Lung (tissue), 12 donors: Measurements from ENCODE around the gene TUBGCP5. TPM values are rescaled to one million over a fixed set of nuclear protein-coding genes. Genes with fewer than 3 reads are reported as not detected.

Experiments
- ATAC-seq: fragments of 200-7000 bp; cut with Tn5 transposase; one replicate; pipeline ENCODE4 v1.9.1; 2020; ENCODE audit warnings: moderate number of reproducible peaks; ENCODE audit not compliant: insufficient read depth, low FRiP score
- DNase-seq, 3 donors: peaks; one replicate each; pipeline ENCODE4 v3.0.0-alpha.2; 2013 to 2017
- H3K27ac ChIP-seq, 2 donors: one replicate each; pipeline ENCODE4 v1.5.1; 2013; ENCODE audit warnings: mild to moderate bottlenecking in 2 of 2, moderate library complexity in 2 of 2, control low read depth in 1 of 2, inconsistent platforms in 1 of 2, low read depth in 1 of 2, low read length in 1 of 2
- H3K27me3 ChIP-seq, 3 donors: one replicate each; pipeline ENCODE4 v1.5.1; 2013; ENCODE audit warnings: low read length in 2 of 3; ENCODE audit not compliant: control insufficient read depth in 3 of 3, insufficient read depth in 3 of 3
- H3K36me3 ChIP-seq, 4 donors: one replicate each; pipeline ENCODE4 v1.5.1; 2013; ENCODE audit warnings: low read length in 4 of 4, mild to moderate bottlenecking in 1 of 4, moderate library complexity in 1 of 4; ENCODE audit not compliant: control insufficient read depth in 4 of 4, insufficient read depth in 4 of 4
- H3K4me1 ChIP-seq, 5 donors: one replicate each; pipeline ENCODE4 v1.5.1; 2013; ENCODE audit warnings: low read length in 5 of 5, mild to moderate bottlenecking in 2 of 5, moderate library complexity in 1 of 5; ENCODE audit not compliant: control insufficient read depth in 5 of 5, insufficient read depth in 5 of 5
- H3K4me3 ChIP-seq: one replicate; pipeline ENCODE4 v1.5.1; 2013; ENCODE audit warnings: mild to moderate bottlenecking, control low read depth, moderate library complexity
- H3K9ac ChIP-seq, 2 donors: one replicate each; pipeline ENCODE4 v1.5.1; 2013; ENCODE audit warnings: low read length in 2 of 2, control low read depth in 1 of 2; ENCODE audit not compliant: insufficient read depth in 1 of 2
- H3K9me3 ChIP-seq, 4 donors: one replicate each; pipeline ENCODE4 v1.5.1; 2013; ENCODE audit warnings: low read length in 3 of 4, mild to moderate bottlenecking in 1 of 4, moderate library complexity in 1 of 4; ENCODE audit not compliant: control insufficient read depth in 4 of 4, insufficient read depth in 3 of 4
- CTCF ChIP-seq: IDR thresholded peaks from 2 replicates; pipeline ENCODE4 v1.5.1; 2012; ENCODE audit warnings: mild to moderate bottlenecking; ENCODE audit errors: control extremely low read depth, extremely low read depth
- WGBS, 2 donors: extraction: QIAGEN DNeasy Blood & Tissue Kit; methylation state at CpG; one replicate each; pipeline ENCODE4 v1.1.7; 2013; 5-methylcytosine and 5-hydroxymethylcytosine counted together
- polyA plus RNA-seq, 2 donors: library from polyadenylated mRNA; stranded (reverse); fragments of 200-250 nt; gene quantifications; one replicate each; pipeline ENCODE4 v1.2.1, GENCODE V29; 2013
- total RNA-seq, 2 donors: library from RNA; depleted of rRNA in 1 of 2; stranded (reverse); fragments of >200 nt in 1 of 2; gene quantifications; one replicate each; pipeline ENCODE4 v1.2.1, GENCODE V29; 2014 to 2021
- donor health status: control.
- donor health status: control.
- donor health status: Bipolar disorder and iron deficiency.
- donor health status: healthy.
- donor health status: DM: yes; HTN: yes; CAD: no.

TUBGCP5 gene
- total and polyA plus RNA-seq, 4 donors = 6.2 to 34.7 (median 11.8) TPM

- DNase-seq (no peak), ATAC-seq (peak; percentile 13)
- Histone ChIP-seq H3K27me3 (no peaks in the 10 kb centered on the region), H3K27ac (peak overlapping the region in 1 of 2 donors; percentile 76), H3K9me3 (no peaks in the 10 kb centered on the region), H3K36me3 (peaks cover 0 to 10% (median 5%) of the 10 kb centered on the region in 4 donors), H3K9ac (peak overlapping the region; percentile 92 to 94), H3K4me3 (peak overlapping the region; percentile 99), H3K4me1 (peaks cover 0 to 13% (median 0%) of the 10 kb centered on the region in 5 donors)
- no peak for TF ChIP-seq CTCF
- 43 to 51% methylated on average over 10 of the region's 10 CpGs for WGBS, 2 donors
Measured at GRCh38 chr15:23039917-23040281, 530 bp upstream of the TUBGCP5 start.

- ATAC-seq = peak; percentile 74
- Histone ChIP-seq H3K27me3 (no peaks in the 10 kb centered on the region), H3K27ac (peak overlapping the region; percentile 79 to 89), H3K4me1 (peaks cover 0 to 13% (median 0%) of the 10 kb centered on the region in 5 donors), H3K36me3 (peaks cover 0 to 14% (median 9%) of the 10 kb centered on the region in 4 donors), H3K9ac (peak overlapping the region; percentile 68 to 69), H3K9me3 (no peaks in the 10 kb centered on the region), H3K4me3 (peak overlapping the region; percentile 99)
- 6% methylated on average over 14 of the region's 14 CpGs for WGBS, 2 donors
- no peak for TF ChIP-seq CTCF
- DNase-seq = peak in 2 of 3 donors; percentile 60 to 65
Measured at GRCh38 chr15:23038726-23039142, 635 bp downstream of the TUBGCP5 start.

GRCh38 chr15:23035964-23036566 is 3.3 kb downstream of the TUBGCP5 start:
- ATAC-seq (no peak), DNase-seq (peak; percentile 30 to 43 (median 39))
- peak; percentile 40 for TF ChIP-seq CTCF
- Histone ChIP-seq H3K36me3 (peaks cover 7 to 25% (median 18%) of the 10 kb centered on the region in 4 donors), H3K9ac (no peak overlapping the region), H3K27ac (no peak overlapping the region), H3K4me3 (no peak overlapping the region), H3K4me1 (peaks cover 0 to 13% (median 0%) of the 10 kb centered on the region in 5 donors), H3K9me3 (no peaks in the 10 kb centered on the region), H3K27me3 (no peaks in the 10 kb centered on the region)
- WGBS, 2 donors = 42 to 53% methylated on average over 5 of the region's 5 CpGs
